H9 (cell line): ENCODE measurements around the gene ITIH5. TPM values are rescaled to one million over a fixed set of nuclear protein-coding genes. Genes with fewer than 3 reads are reported as not detected.

Experiments used
- DNase-seq: peaks from one replicate; pipeline ENCODE4 v3.0.0-alpha.2; 2017
- H2AFZ ChIP-seq: one replicate; pipeline ENCODE4 v1.6.1; 2013; ENCODE audit warnings: mild to moderate bottlenecking, low read length, control low read depth, moderate library complexity
- H2AK5ac ChIP-seq: 2 replicates; pipeline ENCODE4 v1.6.1; 2013; ENCODE audit warnings: low read length, control low read depth, mixed read lengths; ENCODE audit not compliant: insufficient read length
- H2BK120ac ChIP-seq: one replicate; pipeline ENCODE4 v1.6.1; 2013; ENCODE audit warnings: low read depth, mild to moderate bottlenecking, low read length, control low read depth, inconsistent platforms; ENCODE audit not compliant: poor library complexity, severe bottlenecking
- H2BK12ac ChIP-seq: 2 replicates; pipeline ENCODE4 v1.6.1; 2013; ENCODE audit warnings: low read length, control low read depth, mixed read lengths, low read depth; ENCODE audit not compliant: insufficient read length
- H2BK15ac ChIP-seq: 2 replicates; pipeline ENCODE4 v1.6.1; 2013; ENCODE audit warnings: low read depth, low read length, control low read depth
- H2BK20ac ChIP-seq: one replicate; pipeline ENCODE4 v1.6.1; 2013; ENCODE audit warnings: low read depth, mild to moderate bottlenecking, low read length, control low read depth, inconsistent platforms; ENCODE audit not compliant: poor library complexity, severe bottlenecking
- H2BK5ac ChIP-seq: 2 replicates; pipeline ENCODE4 v1.6.1; 2013; ENCODE audit warnings: low read length, control low read depth, mixed read lengths; ENCODE audit not compliant: insufficient read length
- H3K14ac ChIP-seq: 2 replicates; pipeline ENCODE4 v1.6.1; 2013; ENCODE audit warnings: low read length, control low read depth; ENCODE audit not compliant: insufficient read depth
- H3K18ac ChIP-seq: 2 replicates; pipeline ENCODE4 v1.6.1; 2013; ENCODE audit warnings: low read depth, mild to moderate bottlenecking, mixed read lengths, low read length, control low read depth; ENCODE audit not compliant: insufficient read length
- H3K23ac ChIP-seq: 2 replicates; pipeline ENCODE4 v1.6.1; 2013; ENCODE audit warnings: low read length, control low read depth, mixed read lengths, low read depth; ENCODE audit not compliant: insufficient read length
- H3K23me2 ChIP-seq: 2 replicates; pipeline ENCODE4 v1.6.1; 2013; ENCODE audit warnings: low read depth, mild to moderate bottlenecking, mixed read lengths, low read length, control low read depth; ENCODE audit not compliant: insufficient read length, poor library complexity, severe bottlenecking
- H3K27ac ChIP-seq: 2 replicates; pipeline ENCODE4 v1.5.1; 2013; ENCODE audit warnings: low read length, control low read depth, mixed read lengths, low read depth; ENCODE audit not compliant: insufficient read length
- H3K27me3 ChIP-seq: 2 replicates; pipeline ENCODE4 v1.6.1; 2013; ENCODE audit warnings: low read length, control low read depth, inconsistent platforms; ENCODE audit not compliant: insufficient read depth
- H3K4ac ChIP-seq: 2 replicates; pipeline ENCODE4 v1.6.1; 2013; ENCODE audit warnings: low read depth, mild to moderate bottlenecking, control low read depth, inconsistent platforms, low read length, moderate library complexity
- H3K4me1 ChIP-seq: 2 replicates; pipeline ENCODE4 v1.6.1; 2013; ENCODE audit warnings: low read length, control low read depth, inconsistent platforms; ENCODE audit not compliant: insufficient read depth
- H3K4me2 ChIP-seq: 2 replicates; pipeline ENCODE4 v1.6.1; 2013; ENCODE audit warnings: low read length, control low read depth, mixed read lengths; ENCODE audit not compliant: insufficient read length, insufficient read depth
- H3K56ac ChIP-seq: 2 replicates; pipeline ENCODE4 v1.6.1; 2013; ENCODE audit warnings: low read depth, mild to moderate bottlenecking, mixed read lengths, low read length, control low read depth; ENCODE audit not compliant: insufficient read length
- H3K79me1 ChIP-seq: 2 replicates; pipeline ENCODE4 v1.6.1; 2013; ENCODE audit warnings: low read depth, mild to moderate bottlenecking, moderate library complexity, low read length, control low read depth, inconsistent platforms; ENCODE audit not compliant: insufficient read depth, poor library complexity, severe bottlenecking
- H3K79me2 ChIP-seq: 2 replicates; pipeline ENCODE4 v1.6.1; 2013; ENCODE audit warnings: low read length, control low read depth, inconsistent platforms; ENCODE audit not compliant: insufficient read depth
- H3K9ac ChIP-seq: 2 replicates; pipeline ENCODE4 v1.6.1; 2013; ENCODE audit warnings: low read length, control low read depth, mixed read lengths; ENCODE audit not compliant: insufficient read length; ENCODE audit errors: extremely low read depth
- H3K9me3 ChIP-seq: one replicate; pipeline ENCODE4 v1.6.1; 2013; ENCODE audit warnings: low read depth, low read length, inconsistent platforms; ENCODE audit not compliant: control insufficient read depth
- H3T11ph ChIP-seq: one replicate; pipeline ENCODE4 v1.6.1; 2013; ENCODE audit warnings: mild to moderate bottlenecking, low read length, control low read depth, inconsistent platforms
- H4K20me1 ChIP-seq: one replicate; pipeline ENCODE4 v1.6.1; 2013; ENCODE audit not compliant: control insufficient read depth, insufficient read length, insufficient read depth
- H4K5ac ChIP-seq: 2 replicates; pipeline ENCODE4 v1.6.1; 2013; ENCODE audit warnings: low read depth, mild to moderate bottlenecking, mixed read lengths, low read length, control low read depth; ENCODE audit not compliant: insufficient read length
- H4K8ac ChIP-seq: replicated peaks from 2 replicates; pipeline ENCODE4 v1.6.1; 2013; ENCODE audit warnings: low read length, control low read depth, mixed read lengths, low read depth; ENCODE audit not compliant: insufficient read length
- H4K91ac ChIP-seq: 2 replicates; pipeline ENCODE4 v1.6.1; 2013; ENCODE audit warnings: low read depth, mild to moderate bottlenecking, moderate library complexity, mixed read lengths, low read length, control low read depth; ENCODE audit not compliant: insufficient read length
- H3K27ac Mint-ChIP-seq, 3 experiments: 2 replicates in 2 of 3; 3 replicates in 1 of 3; pipeline ENCODE4 v1.8.0; 2020 to 2021; ENCODE audit warnings: mixed read lengths in 3 of 3, mild to moderate bottlenecking in 1 of 3, moderate library complexity in 1 of 3
- H3K27me3 Mint-ChIP-seq: 2 replicates; pipeline ENCODE4 v1.8.0; 2021; ENCODE audit warnings: low read depth, mild to moderate bottlenecking, moderate library complexity, mixed read lengths
- H3K36me3 Mint-ChIP-seq, 3 experiments: 2 replicates in 2 of 3; 3 replicates in 1 of 3; pipeline ENCODE4 v1.8.0; 2020 to 2021; ENCODE audit warnings: low read depth in 3 of 3, mixed read lengths in 3 of 3; ENCODE audit not compliant: insufficient read depth in 1 of 3
- H3K4me1 Mint-ChIP-seq, 2 experiments: 2 replicates each; pipeline ENCODE4 v1.8.0; 2020; ENCODE audit warnings: mixed read lengths in 2 of 2
- H3K4me3 Mint-ChIP-seq, 2 experiments: 2 replicates in 1 of 2; 3 replicates in 1 of 2; pipeline ENCODE4 v1.8.0; 2020 to 2021; ENCODE audit warnings: mild to moderate bottlenecking in 2 of 2, mixed read lengths in 2 of 2, moderate library complexity in 1 of 2
- H3K9me3 Mint-ChIP-seq, 2 experiments: 2 replicates in 1 of 2; 3 replicates in 1 of 2; pipeline ENCODE4 v1.8.0; 2020; ENCODE audit warnings: mild to moderate bottlenecking in 2 of 2, mixed read lengths in 2 of 2, moderate library complexity in 1 of 2
- WGBS: extraction: QIAGEN DNeasy Blood & Tissue Kit; methylation state at CpG from one replicate; pipeline ENCODE4 v1.1.7; 2013; ENCODE audit warnings: missing lambda C conversion rate, low lambda C conversion rate, mixed read lengths; ENCODE audit not compliant: insufficient read length; ENCODE audit errors: extremely low coverage; 5-methylcytosine and 5-hydroxymethylcytosine counted together
- total RNA-seq: library from RNA; stranded (reverse); gene quantifications from 2 replicates; pipeline ENCODE4 v1.2.1, GENCODE V29; 2021
- TF ChIP-seq, protein P1 (sequence below): fragments of 200-600 bp; sonication (generic); conservative IDR thresholded peaks from 3 replicates; pipeline ENCODE4 v1.8.0; 2021; ENCODE audit warnings: antibody characterized with exemption, mild to moderate bottlenecking

Gene ITIH5
- total RNA-seq, 1 experiment from 2014 or later: 1.3 TPM

GRCh38 chr10:7593063-7593462 is 73.7 kb downstream of the ITIH5 start:
- H2BK5ac ChIP-seq: no peak overlapping the region
- H3K56ac ChIP-seq: no peak overlapping the region
- no peak overlapping the region for H4K8ac ChIP-seq
- no peaks in the 10 kb centered on the region for H3K9me3 ChIP-seq
- no peak overlapping the region for H2BK15ac ChIP-seq
- no peak overlapping the region for H3K27ac ChIP-seq
- H3K14ac ChIP-seq: no peak overlapping the region
- H3K23ac ChIP-seq: no peak overlapping the region
- Mint-ChIP-seq H3K9me3 (no peaks in the 10 kb centered on the region), H3K27ac (no peak overlapping the region), H3K4me3 (no peak overlapping the region), H3K4me1 (no peaks in the 10 kb centered on the region; a peak in 1 of 4 replicates), H3K36me3 (no peaks in the 10 kb centered on the region), H3K27me3 (peaks cover 2% of the 10 kb centered on the region; the same call in 1 of the 2 replicates)
- no peak for DNase-seq
- no peak overlapping the region for H3K4ac ChIP-seq
- no peaks in the 10 kb centered on the region for H4K20me1 ChIP-seq
- H3K79me1 ChIP-seq: no peaks in the 10 kb centered on the region
- no peak overlapping the region for H4K5ac ChIP-seq
- no CpG with 5 or more reads among the region's 4 CpGs for WGBS
- H3K79me2 ChIP-seq: no peaks in the 10 kb centered on the region
- no peaks in the 10 kb centered on the region for H3K27me3 ChIP-seq
- no peak overlapping the region for H2BK12ac ChIP-seq
- no peaks in the 10 kb centered on the region for H3K23me2 ChIP-seq
- H2AK5ac ChIP-seq: no peak overlapping the region
- no peak overlapping the region for H3K4me2 ChIP-seq
- H3K9ac ChIP-seq: no peak overlapping the region
- no peaks in the 10 kb centered on the region for H3K4me1 ChIP-seq
- H2AFZ ChIP-seq: no peak overlapping the region
- TF ChIP-seq, protein P1, sequence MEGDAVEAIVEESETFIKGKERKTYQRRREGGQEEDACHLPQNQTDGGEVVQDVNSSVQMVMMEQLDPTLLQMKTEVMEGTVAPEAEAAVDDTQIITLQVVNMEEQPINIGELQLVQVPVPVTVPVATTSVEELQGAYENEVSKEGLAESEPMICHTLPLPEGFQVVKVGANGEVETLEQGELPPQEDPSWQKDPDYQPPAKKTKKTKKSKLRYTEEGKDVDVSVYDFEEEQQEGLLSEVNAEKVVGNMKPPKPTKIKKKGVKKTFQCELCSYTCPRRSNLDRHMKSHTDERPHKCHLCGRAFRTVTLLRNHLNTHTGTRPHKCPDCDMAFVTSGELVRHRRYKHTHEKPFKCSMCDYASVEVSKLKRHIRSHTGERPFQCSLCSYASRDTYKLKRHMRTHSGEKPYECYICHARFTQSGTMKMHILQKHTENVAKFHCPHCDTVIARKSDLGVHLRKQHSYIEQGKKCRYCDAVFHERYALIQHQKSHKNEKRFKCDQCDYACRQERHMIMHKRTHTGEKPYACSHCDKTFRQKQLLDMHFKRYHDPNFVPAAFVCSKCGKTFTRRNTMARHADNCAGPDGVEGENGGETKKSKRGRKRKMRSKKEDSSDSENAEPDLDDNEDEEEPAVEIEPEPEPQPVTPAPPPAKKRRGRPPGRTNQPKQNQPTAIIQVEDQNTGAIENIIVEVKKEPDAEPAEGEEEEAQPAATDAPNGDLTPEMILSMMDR: no peak
- H3K18ac ChIP-seq: no peak overlapping the region
- H2BK120ac ChIP-seq: no peak overlapping the region
- H2BK20ac ChIP-seq: no peak overlapping the region
- H4K91ac ChIP-seq: no peak overlapping the region
- H3T11ph ChIP-seq: no peak overlapping the region
